BJ (cell line): ENCODE measurements around the gene TECR. TPM values are rescaled to one million over a fixed set of nuclear protein-coding genes. Genes with fewer than 3 reads are reported as not detected.
"Not testable (repeated sequence)": the region's sequence is repeated elsewhere in the genome, so short reads cannot be mapped to it uniquely, and the experiment has no call there.

Experiments used
- CTCF ChIA-PET: fragments of 350-600 bp; formaldehyde crosslinking; extraction: SDS; loops from one replicate; lab custom pipeline; 2021; ENCODE audit warnings: antibody characterized with exemption, inconsistent platforms; lab: Yijun Ruan, JAX
- POLR2A ChIA-PET: fragments of 300-600 bp; sonication (Branson Sonifier 250); formaldehyde crosslinking; extraction: SDS; loops from one replicate; lab custom pipeline; 2021; ENCODE audit warnings: antibody characterized with exemption; lab: Charles Lee
- DNase-seq: peaks from one replicate; pipeline ENCODE4 v3.0.0-alpha.2; 2011; ENCODE audit warnings: low read depth
- H3K27me3 ChIP-seq: 2 replicates; pipeline ENCODE4 v1.6.0; 2011; ENCODE audit warnings: low read length; ENCODE audit not compliant: control insufficient read depth, insufficient read depth
- H3K36me3 ChIP-seq: 2 replicates; pipeline ENCODE4 v1.5.1; 2011; ENCODE audit warnings: low read length; ENCODE audit not compliant: control insufficient read depth, insufficient read depth
- H3K4me3 ChIP-seq: 2 replicates; pipeline ENCODE4 v1.5.1; 2011; ENCODE audit warnings: low read depth, mild to moderate bottlenecking, control low read depth, low read length
- polyA plus RNA-seq: library from polyadenylated mRNA; depleted of rRNA; stranded (reverse); fragments of >200 nt; gene quantifications from 2 replicates; pipeline ENCODE4 v1.2.3, GENCODE V29; 2011
- TF ChIP-seq, protein P1 (sequence below): IDR thresholded peaks from 2 replicates; pipeline ENCODE4 v1.5.1; 2011; ENCODE audit warnings: low read depth, mild to moderate bottlenecking, control low read depth, inconsistent platforms, low read length, moderate library complexity; ENCODE audit not compliant: insufficient read depth

TECR gene
- polyA plus RNA-seq, 1 experiment: 95.9 TPM

DNA sequence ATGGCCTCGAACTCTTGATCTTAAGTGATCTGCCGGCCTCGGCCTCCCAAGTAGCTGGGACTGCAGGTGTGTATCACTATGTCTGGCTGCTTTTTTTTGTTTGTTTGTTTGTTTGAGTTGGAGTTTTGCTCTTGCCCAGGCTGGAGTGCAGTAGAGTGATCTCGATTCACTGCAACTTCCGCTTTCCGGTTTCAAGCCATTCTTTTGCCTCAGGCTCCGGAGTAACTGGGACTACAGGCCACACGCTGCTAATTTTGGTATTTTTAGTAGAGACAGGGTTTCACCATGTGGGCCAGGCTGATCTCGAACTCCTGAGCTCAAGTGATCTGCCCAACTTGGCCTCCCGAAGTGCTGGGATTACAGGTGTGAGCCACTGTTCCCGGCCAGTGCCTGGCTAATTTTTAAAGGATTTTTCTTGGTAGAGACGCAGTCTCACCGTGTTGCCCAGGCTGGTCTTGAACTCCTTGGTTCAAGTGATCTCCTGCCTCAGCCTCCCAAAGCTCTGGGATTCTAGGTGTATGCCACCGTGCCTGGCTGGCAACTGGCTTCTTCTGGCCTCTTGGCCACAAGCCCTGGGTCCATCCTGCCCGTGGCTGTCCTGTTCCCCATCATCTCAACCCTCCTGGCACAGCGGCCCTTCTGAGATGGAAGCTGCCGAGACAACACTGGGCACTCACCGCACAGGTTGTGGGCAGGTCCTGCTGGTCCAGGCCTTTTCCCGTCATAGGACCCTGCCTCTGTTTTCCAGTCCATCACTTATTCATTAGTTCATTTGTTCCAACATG, 11.5 kb downstream of the TECR start:
- no peaks in the 10 kb centered on the region for H3K27me3 ChIP-seq
- TF ChIP-seq, protein P1, sequence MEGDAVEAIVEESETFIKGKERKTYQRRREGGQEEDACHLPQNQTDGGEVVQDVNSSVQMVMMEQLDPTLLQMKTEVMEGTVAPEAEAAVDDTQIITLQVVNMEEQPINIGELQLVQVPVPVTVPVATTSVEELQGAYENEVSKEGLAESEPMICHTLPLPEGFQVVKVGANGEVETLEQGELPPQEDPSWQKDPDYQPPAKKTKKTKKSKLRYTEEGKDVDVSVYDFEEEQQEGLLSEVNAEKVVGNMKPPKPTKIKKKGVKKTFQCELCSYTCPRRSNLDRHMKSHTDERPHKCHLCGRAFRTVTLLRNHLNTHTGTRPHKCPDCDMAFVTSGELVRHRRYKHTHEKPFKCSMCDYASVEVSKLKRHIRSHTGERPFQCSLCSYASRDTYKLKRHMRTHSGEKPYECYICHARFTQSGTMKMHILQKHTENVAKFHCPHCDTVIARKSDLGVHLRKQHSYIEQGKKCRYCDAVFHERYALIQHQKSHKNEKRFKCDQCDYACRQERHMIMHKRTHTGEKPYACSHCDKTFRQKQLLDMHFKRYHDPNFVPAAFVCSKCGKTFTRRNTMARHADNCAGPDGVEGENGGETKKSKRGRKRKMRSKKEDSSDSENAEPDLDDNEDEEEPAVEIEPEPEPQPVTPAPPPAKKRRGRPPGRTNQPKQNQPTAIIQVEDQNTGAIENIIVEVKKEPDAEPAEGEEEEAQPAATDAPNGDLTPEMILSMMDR: no peak
- POLR2A ChIA-PET: no interaction called here
- H3K36me3 ChIP-seq: no peaks in the 10 kb centered on the region
- CTCF ChIA-PET: interaction anchor here (0.7 to 0.8 kb wide), 2 partner anchors 13 to 16 kb away, joined by 3 read pairs; no protein-coding TSS in a partner anchor
- DNase-seq: no peak
- no peak overlapping the region for H3K4me3 ChIP-seq

DNA sequence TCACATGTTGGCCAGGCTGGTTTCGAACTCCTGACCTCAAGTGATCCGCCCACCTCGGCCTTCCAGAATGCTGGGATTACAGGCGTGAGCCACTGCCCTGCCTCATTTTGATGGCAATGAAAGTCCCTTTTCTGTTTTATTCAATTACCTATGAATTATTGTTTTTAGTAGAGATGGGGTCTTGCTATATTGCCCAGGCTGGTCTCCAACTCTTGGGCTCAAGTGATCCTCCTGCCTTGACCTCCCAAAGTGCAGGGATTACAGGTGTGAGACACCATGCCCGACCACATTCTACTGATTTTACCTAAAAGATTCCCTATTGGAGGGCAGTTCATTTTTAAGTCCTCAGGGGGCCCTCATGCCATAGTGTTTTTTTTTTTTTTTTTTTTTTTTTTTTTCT, 12.6 kb downstream of the TECR start:
- H3K4me3 ChIP-seq, POLR2A ChIA-PET, H3K36me3 ChIP-seq, DNase-seq, H3K27me3 ChIP-seq: not testable (repeated sequence)
- CTCF ChIA-PET: interaction anchor here (1.1 kb wide), 1 partner anchor 70 kb away, joined by 3 read pairs; no protein-coding TSS in a partner anchor

DNA sequence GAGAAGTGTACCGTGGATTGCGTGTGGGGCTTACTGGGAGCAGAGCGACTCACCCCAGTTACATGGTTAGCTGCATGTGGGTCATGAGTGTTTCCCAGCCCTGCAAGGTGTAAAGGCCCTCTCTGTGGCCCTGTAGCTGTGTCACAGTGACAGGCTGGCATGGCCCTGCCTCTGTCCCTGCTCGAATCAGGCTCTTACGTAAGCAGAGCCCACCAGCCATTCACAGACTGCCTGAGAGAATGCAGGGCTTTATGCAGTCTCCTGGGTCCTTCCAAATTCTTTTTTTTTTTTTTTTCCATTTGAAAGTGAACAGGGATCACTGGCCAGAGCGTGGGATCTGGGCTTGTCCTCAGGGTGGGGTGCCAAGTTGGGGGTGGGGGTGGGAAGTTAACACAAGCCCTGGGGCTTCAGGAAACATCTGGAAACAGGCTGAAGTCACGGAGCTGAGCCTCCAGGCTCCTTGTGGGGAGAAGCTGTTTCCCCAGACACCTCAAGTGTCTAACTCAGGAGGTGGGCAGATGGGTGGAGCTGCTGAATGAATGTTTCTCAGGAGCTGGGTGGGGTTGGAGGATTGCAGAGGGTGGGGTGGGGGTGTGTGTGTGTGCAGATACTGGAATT, 13.4 kb downstream of the TECR start:
- CTCF ChIA-PET: interaction anchor here (1.0 to 2.4 kb wide), 4 partner anchors 11 to 70 kb away, joined by 3 to 9 read pairs (median 4); no protein-coding TSS in a partner anchor
- POLR2A ChIA-PET: no interaction called here
- Histone ChIP-seq H3K27me3 (no peaks in the 10 kb centered on the region), H3K36me3 (no peaks in the 10 kb centered on the region), H3K4me3 (no peak overlapping the region)
- DNase-seq: peak; percentile 31
- TF ChIP-seq, protein P1: no peak

DNA sequence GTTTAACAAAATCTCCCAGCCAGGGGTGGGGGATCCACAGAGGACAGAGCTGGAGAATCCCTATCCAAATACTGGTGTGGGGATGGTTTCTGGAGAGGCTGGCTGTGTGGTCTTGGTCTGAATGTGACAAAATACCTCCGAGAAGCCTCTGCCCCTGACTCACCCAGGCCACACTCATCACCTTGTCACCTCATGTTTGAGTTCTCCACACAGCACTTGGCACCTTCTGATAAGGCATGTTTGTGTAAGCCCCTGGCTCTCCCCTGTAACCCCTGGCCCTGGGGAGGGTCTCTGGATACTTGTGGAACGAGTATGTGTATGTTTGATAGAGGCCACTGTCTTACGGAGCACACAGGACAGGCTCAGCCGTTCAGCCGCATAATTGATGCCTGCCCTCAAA, 14.7 kb downstream of the TECR start:
- POLR2A ChIA-PET: no interaction called here
- Histone ChIP-seq H3K4me3 (no peak overlapping the region), H3K27me3 (no peaks in the 10 kb centered on the region), H3K36me3 (no peaks in the 10 kb centered on the region; the same call in 1 of the 2 replicates)
- DNase-seq: no peak
- CTCF ChIA-PET: interaction anchor here (2.4 kb wide), 1 partner anchor 13 kb away, joined by 9 read pairs; no protein-coding TSS in a partner anchor
- TF ChIP-seq, protein P1: no peak

DNA sequence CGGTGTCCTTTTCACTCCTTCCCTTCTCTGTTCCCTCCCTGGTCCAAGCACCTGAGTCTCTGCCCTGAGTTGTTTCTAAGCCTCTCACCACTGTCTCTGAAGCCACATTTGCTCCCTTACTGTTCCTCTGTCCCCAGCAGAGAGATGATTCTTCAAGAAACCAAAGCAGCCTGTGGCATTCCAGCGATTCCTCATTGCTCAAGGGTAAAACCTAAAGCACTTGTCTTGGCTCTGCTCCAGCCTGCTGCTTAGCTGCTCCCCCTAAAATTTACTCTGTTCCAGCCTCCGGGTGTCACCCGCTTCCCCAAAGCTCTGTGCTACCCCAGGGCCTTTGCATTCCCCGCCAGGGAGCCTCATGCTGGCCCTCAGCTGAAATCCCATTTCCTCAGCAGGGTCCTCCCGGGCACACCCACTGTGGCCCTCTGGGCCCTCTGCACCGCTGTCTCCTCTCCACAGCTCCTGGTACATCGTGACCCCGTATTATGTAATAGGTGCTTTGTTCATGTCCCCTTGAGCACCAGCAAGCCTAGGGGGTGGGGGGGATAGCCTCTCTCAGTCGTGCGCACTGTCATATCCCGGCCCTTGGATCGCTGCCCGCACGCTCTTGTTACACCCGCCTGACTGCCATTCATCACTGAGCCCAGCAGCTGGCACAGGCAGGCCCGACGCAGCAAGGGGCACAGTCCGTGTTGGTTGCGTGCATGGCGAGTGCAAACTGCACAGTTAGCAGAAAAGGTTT, 15.8 kb downstream of the TECR start:
- Histone ChIP-seq H3K36me3 (no peaks in the 10 kb centered on the region; the same call in 1 of the 2 replicates), H3K4me3 (no peak overlapping the region), H3K27me3 (no peaks in the 10 kb centered on the region)
- no peak for DNase-seq
- TF ChIP-seq, protein P1: no peak
- CTCF ChIA-PET: interaction anchor here (0.7 to 3.8 kb wide), 3 partner anchors 12 to 65 kb away, joined by 4 to 26 read pairs (median 9); no protein-coding TSS in a partner anchor
- POLR2A ChIA-PET: no interaction called here
